Spleen (tissue), 7 donors: ENCODE results near the gene CAMK2B.
"Not testable (repeated sequence)": the region's sequence is repeated elsewhere in the genome, so short reads cannot be mapped to it uniquely, and the experiment has no call there.

ENCODE experiments used
- POLR2AphosphoS5 ChIP-seq, 3 donors: sonication (generic); formaldehyde crosslinking; IDR thresholded peaks; one replicate each; pipeline ENCODE4 v1.5.1; 2017; ENCODE audit warnings: antibody characterized with exemption in 3 of 3
- TF ChIP-seq, protein P1 (sequence below), 11 experiments: fragments of 200-600 bp in 7 of 11; fragments of 450-650 bp in 4 of 11; sonication (generic) in 4 of 11; IDR thresholded peaks in 8 of 11; conservative IDR thresholded peaks in 3 of 11; 1 replicate in 7 of 11; 2 replicates in 4 of 11; pipeline versions ENCODE4 v1.4.0 to v1.8.0; 2016 to 2021; ENCODE audit warnings: antibody characterized with exemption in 11 of 11, inconsistent platforms in 4 of 11, mild to moderate bottlenecking in 1 of 11
- donor health status: DM: no; HTN: no; CAD: no; lungs with moderate emphysema.
- donor health status: DM: no; HTN: no; CAD: no.
- donor health status: DM: no; HTN: no; CAD: no.

DNA sequence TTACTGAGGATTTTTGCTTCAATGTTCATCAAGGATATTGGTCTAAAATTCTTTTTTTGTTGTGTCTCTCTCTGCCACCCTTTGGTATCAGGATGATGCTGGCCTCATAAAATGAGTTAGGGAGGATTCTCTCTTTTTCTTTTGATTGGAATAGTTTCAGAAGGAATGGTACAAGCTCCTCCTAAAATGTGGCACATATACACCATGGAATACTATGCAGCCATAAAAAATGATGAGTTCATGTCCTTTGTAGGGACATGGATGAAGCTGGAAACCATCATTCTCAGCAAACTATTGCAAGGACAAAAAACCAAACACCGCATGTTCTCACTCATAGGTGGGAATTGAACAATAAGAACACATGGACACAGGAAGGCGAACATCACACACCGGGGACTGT is 125.2 kb downstream of the CAMK2B start:
- TF ChIP-seq, protein P1, sequence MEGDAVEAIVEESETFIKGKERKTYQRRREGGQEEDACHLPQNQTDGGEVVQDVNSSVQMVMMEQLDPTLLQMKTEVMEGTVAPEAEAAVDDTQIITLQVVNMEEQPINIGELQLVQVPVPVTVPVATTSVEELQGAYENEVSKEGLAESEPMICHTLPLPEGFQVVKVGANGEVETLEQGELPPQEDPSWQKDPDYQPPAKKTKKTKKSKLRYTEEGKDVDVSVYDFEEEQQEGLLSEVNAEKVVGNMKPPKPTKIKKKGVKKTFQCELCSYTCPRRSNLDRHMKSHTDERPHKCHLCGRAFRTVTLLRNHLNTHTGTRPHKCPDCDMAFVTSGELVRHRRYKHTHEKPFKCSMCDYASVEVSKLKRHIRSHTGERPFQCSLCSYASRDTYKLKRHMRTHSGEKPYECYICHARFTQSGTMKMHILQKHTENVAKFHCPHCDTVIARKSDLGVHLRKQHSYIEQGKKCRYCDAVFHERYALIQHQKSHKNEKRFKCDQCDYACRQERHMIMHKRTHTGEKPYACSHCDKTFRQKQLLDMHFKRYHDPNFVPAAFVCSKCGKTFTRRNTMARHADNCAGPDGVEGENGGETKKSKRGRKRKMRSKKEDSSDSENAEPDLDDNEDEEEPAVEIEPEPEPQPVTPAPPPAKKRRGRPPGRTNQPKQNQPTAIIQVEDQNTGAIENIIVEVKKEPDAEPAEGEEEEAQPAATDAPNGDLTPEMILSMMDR (IDR thresholded peaks at IDR 0.05 in 8 of 11, conservative IDR thresholded peaks at IDR 0.05 in 3 of 11): not testable (repeated sequence)
- TF ChIP-seq POLR2AphosphoS5 (IDR thresholded peaks at IDR 0.05): not testable (repeated sequence)
